SHP77 (cell line): Measurements from ENCODE around the gene RXFP1.
A peak's percentile ranks its signal among the peaks of the same experiment; 100 is the strongest.

ENCODE experiments used
- DNase-seq, 2 experiments: peaks; one replicate each; lab custom pipeline; 2025; lab: John Stamatoyannopoulos, UW

RXFP1 gene

DNA sequence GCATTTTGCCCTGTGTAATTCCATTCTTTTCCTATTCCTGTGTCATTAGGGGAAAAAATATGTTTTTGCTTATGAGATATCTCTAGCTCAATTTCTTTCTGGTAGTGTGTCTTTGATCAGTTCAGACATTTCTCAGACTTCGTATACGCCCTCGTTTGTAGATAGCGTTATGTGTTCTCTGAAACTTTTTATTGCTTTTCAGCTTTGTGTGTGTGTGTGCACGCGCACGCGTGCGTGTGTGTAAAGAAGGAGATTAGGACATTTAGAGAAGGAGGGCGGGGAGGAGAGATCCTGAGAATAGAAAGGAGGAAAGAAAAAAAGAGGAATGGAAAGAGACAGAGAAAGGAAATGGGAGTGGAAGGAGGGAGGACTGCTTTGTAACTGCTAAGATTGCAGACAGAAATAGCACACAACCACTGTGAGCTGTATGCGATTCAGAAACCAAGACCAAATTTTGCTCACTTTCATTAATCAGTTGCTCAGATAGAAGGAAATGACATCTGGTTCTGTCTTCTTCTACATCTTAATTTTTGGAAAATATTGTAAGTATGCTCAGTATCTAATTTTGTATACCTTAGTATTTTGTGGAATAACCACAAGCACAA, at the start of gene RXFP1:
RXFP1 (plus strand) TSS at position 399 of the 605 bp plus-strand sequence; CDS start at position 494, 95 bp downstream.
- DNase-seq = no peak

DNA sequence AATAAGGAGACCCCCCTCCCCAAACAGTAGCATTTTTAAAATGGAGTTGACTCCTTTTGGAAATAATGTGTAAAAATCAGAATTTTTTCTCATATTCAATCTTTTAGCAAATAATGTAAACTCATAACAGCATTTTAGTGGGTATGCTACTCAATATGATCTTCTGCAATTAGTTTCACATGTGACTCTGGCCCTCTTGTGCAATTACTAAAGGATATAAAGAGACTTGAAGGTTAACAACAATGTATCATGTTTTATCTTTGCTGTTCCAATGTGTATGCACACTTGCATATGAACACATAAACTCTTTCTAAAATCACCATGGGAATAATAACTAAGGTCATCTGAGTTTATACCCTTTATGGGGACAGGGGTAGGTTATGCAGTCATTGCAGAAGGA, 39.9 kb upstream of the RXFP1 start:
- DNase-seq = no peak

DNA sequence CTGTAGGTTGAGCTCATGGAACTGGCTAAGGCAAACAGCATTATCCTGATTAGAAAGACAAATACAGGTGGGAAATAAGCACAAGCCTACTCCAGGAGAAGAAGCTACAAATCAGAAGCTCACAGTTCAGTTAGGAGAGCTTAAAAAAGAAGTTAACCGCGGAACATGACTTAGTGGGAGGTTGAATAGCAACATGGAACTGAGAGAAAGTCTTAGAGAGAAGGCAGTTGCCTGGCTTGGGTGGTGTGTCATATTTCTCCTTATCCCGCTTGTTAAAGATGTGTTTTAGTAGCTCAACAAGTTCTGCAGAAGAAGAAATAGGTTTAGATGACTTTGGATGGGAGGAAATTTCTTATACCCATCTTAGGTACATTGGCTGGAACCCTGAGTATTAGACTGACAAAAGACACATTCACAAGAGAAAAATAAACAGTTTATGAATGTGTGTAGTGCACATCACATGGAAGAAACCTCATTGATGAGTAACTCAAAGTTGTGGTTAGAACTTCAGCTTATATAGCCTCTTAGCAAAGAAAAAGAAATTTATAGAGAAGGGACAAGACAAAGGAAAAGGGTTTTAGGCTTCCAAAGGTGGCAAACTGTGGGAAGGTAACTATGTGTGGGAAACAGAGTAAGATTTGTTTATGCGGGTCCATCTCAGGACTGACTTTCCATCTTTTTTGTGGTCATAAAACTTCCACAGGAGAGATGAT, 37.4 kb upstream of the RXFP1 start:
- no peak for DNase-seq

DNA sequence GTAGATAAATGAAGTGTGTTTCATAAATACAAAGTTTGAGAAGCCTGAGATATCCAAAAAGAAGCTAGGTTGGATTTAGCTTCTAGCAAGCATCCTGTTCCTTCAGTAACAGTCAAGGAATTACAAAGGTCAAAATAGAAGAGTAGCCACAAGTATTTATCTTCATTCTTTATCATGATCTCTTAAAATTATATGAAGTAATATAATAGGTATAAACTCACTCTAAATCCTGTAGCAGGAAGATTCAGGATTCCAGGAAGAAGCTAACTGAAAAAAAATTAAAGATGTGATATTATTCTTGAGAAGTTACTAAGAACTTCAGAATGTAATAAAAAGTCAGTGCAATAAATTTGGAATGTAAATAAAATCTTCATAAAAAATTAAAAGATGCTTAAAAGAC, 31.1 kb upstream of the RXFP1 start:
- no peak for DNase-seq

DNA sequence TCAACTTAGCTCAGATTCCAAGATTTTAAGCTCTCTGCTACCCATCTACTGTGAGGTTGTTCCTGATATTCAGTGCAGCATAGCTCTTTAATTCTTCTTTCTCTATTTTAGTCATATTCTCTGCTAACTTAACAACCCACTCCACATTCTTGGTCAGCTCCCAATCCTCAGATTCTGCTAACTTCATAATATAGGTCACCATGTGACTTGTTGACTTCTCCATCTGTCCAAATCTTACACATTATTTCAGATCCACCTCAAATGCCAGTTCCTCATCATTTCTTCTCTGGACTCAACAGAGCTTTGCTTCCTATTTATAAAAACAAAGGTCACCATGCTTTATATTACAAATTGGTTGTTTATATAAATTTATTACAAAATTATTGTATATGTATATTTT, 29.3 kb upstream of the RXFP1 start:
- no peak for DNase-seq

DNA sequence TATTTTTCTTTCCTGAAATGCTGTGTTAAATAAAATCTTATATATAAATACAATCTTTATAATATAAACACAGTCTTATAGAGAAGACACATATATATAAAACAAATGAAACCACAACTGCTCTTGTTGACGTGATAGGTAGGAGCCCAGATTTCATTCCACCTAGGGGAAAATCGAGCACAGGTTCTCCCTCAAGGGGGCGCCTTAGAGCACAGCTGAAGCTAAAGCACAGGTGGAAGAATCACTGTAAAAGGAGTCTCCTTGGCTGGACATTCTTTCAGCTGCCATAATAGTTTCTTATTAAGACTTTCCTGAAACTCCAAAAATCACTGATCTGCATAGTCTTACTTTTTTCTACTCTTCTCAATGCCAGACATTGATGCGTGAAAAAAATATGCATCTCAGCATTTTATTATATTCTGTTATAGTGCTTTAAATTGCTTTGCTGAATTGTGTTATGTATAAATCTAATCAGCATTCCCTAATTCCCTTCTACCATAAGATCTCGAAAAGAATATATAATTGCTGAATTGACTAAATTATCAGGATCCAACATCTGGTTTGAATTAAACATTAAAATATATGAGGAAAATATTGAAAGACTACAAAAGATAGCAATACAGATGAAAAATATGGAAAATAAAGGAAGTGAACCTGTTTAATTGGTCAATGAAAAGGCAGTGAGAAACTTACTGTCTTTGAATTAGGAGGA, 25.5 kb upstream of the RXFP1 start:
- DNase-seq = peak in 1 of 2 experiments; percentile 2

DNA sequence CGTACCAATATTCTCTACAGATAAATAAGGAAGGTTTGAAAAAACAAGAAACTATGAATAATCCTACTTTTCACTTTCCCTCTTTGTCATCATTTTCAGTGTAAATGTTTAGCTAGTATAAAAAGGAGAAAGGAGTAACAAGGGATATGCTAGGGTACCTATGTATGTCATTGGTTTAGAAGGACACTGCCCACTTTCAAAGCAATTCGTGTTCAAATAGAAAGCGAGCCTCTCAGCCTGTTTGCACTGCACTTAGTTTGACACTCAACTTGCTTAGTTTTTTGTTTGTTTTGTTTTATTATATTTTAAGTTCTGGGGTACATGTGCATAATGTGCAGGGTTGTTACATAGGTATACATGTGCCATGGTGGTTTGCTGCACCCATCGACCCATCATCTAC, 21.6 kb upstream of the RXFP1 start:
- DNase-seq = no peak

DNA sequence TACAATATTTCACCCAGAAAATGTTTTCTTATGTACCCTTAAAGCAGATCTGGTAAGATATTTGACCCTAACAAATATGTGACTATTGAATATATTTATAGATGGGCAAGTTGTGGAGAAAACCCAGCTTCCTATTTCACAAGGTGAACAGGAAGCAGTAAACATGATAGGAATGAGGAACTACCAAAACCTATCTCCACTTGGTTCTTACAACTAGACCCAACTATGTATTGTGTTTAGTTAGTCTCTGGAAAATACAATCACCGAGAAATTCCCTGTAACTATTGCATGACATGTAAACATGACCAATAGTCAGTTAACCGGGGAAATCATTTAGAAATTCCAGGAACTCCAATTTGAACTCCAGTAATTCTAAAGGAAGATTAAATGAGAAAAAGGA, 8.4 kb upstream of the RXFP1 start:
- no peak for DNase-seq

DNA sequence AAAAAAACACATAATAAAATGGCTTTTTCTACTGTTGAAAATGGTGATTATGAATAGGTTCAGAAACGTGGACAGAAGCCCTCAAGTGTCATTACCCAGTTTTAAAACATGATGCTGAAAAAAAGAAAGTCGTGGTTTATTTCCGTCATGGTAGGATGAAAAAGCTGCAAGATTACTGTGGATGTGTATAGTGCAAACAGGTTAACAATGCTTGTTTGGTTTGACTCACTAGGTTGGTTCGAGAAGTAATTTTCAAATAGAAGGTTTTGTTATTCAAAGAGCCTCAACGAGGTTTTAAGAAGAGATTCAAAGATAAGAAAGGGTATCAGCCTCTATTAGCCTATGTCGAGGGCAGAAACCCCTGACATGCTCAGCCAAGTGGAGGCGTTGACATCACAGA, 2.5 kb upstream of the RXFP1 start:
- no peak for DNase-seq

DNA sequence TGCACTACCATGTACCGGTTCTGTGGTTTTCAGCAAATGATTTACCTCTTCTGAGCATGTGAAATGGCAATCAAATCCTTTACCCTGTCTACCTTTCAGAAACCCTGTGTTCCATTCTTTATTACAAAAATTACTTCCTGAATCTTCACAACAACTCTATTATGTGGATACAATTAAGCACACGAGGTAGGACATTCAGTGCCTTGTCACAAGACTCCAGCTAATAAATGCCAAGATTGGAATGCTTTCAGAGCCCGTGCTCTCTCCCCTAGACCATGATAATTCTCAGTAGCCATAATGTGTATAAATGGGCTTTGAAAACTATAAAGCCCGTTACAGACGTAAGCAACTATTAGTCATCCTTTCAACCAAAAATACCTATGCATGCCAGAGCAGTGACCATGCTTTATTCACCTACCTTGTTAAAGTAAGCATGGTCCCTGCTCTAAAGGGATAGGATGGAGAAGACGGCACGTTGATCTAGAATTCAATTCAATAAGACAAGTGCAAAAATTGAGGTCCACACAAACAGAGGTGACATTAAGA, 2.4 kb downstream of the RXFP1 start:
- no peak for DNase-seq

DNA sequence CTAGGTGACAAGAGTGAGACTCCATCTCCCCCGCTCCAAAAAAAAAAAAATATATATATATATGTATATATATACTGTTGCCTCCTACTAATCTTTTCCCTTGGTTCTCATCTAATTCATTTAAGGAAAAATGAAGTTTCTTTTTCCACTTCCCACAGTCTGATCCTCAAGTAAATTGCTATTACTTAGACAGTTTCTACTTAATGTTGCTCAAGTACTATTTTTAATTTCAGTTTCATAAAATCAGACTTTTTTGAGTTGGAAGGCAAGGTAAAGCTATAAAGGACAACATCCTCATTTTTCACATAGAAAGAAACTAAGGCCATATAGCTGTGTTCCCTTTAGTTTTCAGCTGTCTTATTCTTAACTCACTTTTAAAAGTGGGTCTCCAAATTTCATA, 5.8 kb downstream of the RXFP1 start:
- DNase-seq = no peak

DNA sequence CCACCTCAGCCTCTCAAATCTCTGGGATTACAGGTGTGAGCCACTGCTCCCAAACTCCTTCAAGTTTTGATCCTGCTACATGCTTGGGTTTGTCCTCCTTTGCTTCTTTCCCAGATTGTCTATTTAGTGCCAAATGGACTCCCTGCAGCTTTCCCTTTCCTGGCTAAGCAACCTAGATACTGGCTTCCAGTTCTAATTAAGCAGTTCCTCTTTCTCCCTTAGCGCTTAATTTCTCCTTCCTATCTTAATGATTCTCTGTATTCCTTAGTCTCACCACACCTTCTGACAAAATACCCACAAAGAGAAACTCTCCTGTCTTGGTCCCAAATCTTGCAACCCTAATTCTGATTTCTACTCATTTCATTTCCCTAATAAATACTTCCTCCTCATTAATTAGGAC, 7.8 kb downstream of the RXFP1 start:
- no peak for DNase-seq

DNA sequence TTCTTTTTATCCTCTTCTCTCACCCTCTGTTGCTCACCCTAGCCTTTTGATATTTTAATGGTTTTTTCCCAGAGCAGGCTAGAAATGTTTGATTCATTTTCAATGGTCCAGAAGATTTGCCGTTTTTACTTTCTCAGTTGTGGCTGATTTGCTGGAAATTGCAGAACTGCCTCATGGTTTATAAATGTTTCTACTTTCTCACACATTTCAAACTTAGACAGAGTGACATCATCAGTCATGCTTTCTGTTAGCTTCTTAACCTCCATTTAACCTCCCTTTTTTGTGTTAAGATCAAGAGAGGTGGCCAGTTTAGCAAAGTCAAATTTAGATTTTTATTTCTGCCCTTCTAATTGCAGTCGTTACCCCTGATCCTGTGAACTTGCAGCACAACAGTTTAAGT, 8.7 kb downstream of the RXFP1 start:
- no peak for DNase-seq

DNA sequence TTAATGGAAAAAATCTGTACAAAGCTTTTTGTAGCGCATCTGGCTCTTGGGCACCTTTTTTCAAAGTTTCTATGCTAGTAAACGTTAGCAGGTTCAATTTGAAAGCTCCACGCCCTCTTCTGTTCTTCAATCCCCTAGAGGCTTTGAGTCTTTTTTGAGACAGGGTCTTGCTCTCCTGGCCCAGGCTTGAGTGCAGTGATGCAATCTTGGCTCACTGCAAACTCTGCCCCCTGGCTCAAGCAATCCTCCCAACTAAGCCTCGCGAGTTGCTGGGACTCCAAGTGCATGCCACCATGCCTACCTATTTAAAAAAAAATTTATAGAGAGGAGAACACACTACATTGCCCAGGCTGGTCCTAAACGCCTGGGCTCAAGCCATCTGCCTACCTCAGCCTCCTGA, 9.2 kb downstream of the RXFP1 start:
- DNase-seq = no peak

DNA sequence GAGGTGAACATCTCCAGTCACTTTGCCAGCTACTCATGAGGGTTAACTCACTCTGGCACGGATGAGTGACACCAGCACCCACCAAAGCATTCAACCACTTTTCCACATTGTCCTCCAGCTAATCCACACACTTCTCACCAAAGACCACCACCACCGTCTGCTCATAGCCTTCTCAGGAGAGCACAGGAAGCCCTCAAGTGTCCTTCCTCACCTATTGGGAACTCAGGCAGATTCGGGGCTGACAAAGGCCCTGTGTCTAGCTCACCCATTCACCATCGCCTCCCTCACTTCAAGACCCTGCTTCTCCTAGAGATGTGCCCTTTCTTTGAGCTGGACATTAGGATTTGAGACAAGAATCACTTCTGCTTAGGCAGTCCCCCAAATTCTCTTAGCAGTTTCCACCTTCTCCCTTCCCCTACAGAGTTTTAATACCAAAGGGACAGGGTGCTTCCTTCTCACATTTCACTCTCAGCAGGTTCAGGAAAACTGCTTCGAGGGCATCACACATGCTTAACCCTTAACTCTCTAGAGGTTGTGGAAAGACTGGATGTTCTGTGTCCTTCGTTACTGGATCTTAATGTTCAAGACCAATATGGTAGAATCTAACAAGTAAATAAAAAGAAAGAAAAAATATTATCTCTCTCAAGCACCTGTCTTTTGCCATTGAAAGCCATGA, 11.0 kb downstream of the RXFP1 start:
- no peak for DNase-seq

DNA sequence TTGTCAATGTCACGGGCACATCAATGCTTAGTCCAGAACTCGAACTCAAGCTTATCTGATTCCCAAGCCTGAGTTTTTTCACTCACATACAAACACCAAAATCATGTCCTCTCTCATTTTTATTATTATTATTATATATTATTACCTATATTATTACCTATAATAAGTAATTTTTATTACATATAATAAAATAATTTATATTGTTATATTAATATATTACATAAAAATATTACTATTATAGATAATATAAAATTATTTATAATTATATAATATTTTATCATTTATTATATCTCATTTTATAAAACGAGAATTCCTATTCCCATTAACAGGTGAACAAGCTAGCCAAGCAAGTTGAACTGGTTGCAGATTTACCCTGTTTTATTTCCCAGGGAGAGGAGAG, 13.0 kb downstream of the RXFP1 start:
- no peak for DNase-seq

DNA sequence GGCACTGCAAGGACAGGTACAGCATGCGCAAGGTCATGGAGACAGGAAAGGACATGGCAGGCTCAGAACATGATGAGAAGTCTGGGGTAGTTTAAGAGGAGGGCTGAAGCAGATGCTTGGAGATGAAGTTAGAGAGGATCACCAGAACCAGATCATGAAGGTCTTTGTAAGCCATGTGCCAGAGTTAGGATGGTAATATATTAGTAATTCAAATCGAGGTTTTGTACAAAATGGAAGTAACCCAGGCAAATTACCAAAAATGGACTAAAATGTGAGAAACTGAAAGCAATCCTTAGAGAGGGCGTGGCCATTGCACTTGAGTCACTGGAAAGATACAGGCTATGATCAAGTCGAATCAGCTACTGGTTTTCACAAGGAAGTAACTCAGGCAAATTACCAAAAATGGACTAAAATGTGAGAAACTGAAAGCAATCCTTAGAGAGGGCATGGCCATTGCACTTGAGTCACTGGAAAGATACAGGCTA, 13.5 kb downstream of the RXFP1 start:
- no peak for DNase-seq

DNA sequence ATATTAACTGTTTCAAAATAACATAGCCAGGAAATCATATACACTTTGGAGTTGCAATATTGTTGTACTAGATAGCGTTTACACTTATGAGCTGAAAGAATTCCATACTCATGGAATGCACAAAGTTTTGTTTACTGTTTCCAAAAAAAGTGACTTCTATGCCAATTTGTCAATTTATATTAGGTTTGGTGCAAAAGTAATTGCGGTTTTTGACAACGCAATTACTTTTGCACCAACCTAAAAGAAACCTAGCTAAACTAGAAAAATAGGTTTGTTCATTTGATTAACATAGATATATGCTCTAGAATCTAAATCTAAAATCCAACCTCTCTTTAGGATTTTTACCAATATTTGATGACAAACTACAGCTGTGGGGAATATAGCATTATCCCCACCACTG, 15.2 kb downstream of the RXFP1 start:
- no peak for DNase-seq

DNA sequence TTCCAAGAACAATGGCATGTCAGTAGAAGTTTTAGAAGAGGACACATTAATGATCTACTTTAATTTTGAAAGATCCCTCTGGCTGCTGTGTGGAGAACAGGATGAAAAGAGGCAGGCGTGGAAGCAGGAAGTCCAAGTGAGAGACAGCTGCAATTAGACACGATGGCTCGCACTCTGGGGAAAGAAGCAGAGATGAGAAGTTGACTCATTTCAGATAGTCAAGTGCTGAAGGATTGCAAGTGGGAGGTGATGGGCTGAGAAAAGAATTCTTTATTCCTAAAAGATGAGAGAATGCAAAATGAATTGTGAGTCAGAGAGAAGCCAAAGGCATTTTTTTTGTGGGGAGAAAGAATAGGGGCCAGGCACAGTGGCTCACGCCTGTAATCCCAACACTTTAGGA, 16.5 kb downstream of the RXFP1 start:
- DNase-seq = no peak

DNA sequence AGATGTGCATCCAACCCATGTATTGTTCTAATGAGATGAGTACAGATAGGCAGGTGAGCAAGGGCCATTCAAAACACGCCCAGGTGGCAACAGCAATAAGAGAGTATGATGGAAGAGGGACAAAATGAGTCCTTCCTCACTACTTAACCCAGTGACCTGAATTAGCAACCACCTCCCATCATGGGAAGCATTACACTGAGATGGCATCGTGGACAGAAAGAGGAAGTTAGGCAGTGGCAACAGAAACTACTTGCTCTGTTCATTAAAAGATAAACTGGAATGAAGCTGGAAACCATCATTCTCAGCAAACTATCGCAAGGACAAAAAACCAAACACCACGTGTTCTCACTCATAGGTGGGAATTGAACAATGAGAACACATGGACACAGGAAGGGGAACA, 17.2 kb downstream of the RXFP1 start:
- no peak for DNase-seq

DNA sequence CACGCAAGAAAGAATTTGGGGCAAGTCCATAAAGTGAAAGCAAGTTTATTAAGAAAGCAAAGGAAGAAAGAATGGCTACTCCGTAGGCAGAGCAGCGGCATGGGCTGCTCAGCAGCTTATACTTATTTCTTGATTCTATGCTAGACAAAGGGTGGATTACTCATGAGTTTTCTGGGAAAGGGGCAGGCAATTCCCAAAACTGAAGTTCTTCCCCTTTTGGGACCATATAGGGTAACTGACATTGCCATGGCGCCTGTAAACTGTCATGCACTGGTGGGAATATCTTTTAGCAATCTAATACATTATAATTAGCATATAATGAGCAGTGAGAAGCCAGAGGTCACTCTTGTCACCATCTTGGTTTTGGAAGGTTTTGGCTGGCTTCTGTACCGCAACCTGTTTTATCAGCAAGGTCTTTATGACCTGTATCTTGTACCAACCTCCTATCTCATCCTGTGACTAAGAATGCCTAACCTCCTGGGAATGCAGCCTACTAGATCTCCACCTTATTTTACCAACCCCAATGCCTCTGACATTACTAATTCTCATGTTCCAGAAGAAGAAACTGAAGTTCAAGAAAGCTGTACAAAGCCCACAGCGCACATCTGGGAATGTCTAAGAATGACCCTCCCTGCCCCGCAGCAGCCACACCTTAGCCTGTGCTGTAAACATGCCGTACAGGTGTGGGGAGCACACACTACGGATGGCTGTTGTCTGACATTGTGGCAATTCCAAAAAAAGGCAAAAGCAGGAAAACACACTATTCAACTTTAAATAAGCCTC, 18.6 kb downstream of the RXFP1 start:
- no peak for DNase-seq

DNA sequence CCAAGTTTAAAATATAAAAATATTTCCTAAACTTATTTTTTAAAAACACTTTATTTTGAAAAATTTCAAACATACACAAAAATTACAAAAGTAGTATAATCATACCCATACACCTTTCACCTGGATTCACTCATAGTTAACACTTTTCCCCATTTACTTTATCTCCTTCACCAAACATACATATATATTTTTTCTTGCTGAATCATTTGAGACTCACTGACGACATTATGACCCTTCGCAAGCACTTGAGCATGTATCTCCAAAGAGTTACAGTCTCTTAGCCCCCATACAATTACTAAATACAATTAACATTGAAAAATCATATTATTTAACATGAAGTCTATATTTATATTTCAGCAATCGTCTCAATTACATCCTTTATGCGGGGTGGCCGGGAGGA, 19.8 kb downstream of the RXFP1 start:
- DNase-seq = no peak
